Left renal cortex interstitium (tissue), 4 donors: ENCODE measurements around the gene CDC37L1. TPM values are rescaled to one million over a fixed set of nuclear protein-coding genes. Genes with fewer than 3 reads are reported as not detected.
"Not testable (repeated sequence)": the region's sequence is repeated elsewhere in the genome, so short reads cannot be mapped to it uniquely, and the experiment has no call there.

ENCODE experiments used
- DNase-seq, 4 donors: peaks; one replicate each; pipeline ENCODE4 v3.0.0-alpha.2; 2013; ENCODE audit warnings: low read depth in 4 of 4, low spot score in 2 of 4, missing footprints in 1 of 4
- polyA plus RNA-seq, 4 donors: library from polyadenylated mRNA; unstranded; fragments of 120-200 nt; gene quantifications; one replicate each; pipeline ENCODE4 v1.2.1, GENCODE V29; 2013; ENCODE audit not compliant: insufficient read length in 4 of 4

The CDC37L1 gene
- polyA plus RNA-seq, 4 donors = 18.9 to 22.0 (median 20.8) TPM

- no peak for DNase-seq
These were observed 67.1 kb downstream of the CDC37L1 start for GRCh38 chr9:4746278-4747030.

DNA sequence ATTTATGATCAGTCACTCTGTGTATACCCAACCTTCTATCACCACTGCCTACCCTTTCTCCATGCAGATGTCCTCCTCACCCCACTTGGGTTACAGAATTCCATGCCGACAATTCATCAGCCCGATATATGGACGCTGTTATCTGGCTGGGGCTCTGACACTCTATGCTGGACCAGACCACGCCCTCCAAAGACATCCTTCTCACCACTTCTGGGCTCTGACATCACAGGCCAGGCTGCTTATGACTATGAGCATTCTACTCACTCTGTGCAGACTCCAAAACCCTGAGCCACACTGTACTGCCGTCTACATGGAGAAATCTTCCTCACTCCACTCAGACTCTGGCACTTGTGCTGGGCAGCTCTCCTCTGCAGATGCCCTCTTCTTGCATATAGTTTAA is 69.2 kb downstream of the CDC37L1 start:
- no peak for DNase-seq

- no peak for DNase-seq
These were observed 70.8 kb downstream of the CDC37L1 start for GRCh38 chr9:4750023-4750673.

DNA sequence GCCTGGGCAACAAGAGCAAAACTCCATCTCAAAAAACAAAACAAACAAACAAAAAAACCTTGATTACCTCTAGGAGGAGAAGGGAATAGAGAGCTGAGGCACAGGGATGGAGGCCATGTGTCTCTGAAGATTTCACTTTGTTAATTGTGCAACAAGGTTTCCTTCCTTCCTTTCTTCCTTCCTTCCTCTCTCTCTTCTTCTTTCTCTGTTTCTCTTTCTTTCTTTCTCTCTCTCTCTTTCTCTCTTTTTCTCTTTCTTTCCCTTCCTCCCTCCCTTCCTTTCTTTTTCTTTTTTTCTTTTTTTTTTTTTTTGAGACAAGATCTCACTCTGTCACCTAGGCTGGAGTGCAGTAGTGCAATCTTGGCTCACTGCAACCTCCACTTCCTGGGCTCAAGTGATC is 75.2 kb downstream of the CDC37L1 start:
- DNase-seq = not testable (repeated sequence)

DNA sequence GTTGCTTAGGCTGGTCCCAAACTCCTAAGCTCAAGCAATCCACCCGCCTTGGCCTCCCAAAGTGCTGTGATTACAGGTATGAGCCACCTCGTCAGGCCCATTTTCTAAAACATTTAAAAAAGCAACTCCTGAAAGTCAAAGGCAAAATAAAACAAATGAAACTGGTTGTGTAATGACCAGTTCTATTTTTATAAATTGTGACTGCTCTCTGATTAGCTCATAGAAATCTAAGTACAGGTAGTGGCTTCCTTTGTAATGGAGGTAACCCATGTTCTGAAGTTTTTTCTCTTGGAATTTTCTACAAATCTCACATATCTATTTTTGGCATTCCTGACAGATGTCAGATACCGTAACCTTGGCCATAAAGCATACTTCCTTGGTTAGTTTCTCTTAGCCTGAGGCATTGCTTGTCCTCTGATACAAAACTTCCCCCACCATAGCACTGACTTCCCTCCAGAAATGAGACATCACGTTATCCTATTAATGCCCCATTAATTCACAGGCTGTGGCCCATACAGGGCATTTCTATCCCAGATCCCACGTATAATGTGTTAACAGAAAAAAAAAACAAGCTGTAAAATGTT is 75.7 kb downstream of the CDC37L1 start:
- no peak for DNase-seq

DNA sequence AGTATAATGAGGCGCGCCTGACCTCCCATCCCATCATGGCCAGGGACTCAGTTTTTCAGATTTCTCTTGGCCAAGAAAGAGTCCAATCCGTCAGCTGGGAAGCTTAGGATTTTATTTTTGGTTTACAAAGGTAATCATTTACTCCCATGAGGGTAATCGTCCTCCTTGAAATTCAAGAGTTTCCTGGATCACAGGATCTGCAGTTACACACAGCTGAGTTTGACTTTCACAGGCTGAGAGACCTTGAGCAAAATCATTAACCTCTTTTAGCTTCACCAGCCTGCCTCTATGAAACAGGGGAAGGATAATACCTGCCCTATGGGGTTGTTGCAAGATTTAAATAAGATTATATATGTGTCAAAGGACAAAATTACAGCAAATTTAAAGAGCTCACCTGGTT is 77.1 kb downstream of the CDC37L1 start:
- DNase-seq = no peak

Other genes with a start within 250 kb of the CDC37L1 start
- gene SLC1A1, start 189.1 kb upstream of the CDC37L1 start, polyA plus RNA-seq = 10 to 100 TPM; 18.8 to 22.7 (median 21.5) TPM
- 10 to 100 TPM; 14.7 to 17.9 (median 16.6) TPM for gene PLPP6, start 17.3 kb upstream of the CDC37L1 start, polyA plus RNA-seq
- gene SPATA6L, start 13.1 kb upstream of the CDC37L1 start, polyA plus RNA-seq = 1 to 10 TPM; 2.1 to 6.6 (median 4.3) TPM
- gene AK3, start 61.6 kb downstream of the CDC37L1 start, polyA plus RNA-seq = 100 to 1,000 TPM in 2 of 4 donors, 10 to 100 TPM in 2; 91.7 to 125 (median 101) TPM
- gene RCL1, start 113.4 kb downstream of the CDC37L1 start, polyA plus RNA-seq = 10 to 100 TPM; 17.3 to 20.0 (median 18.4) TPM